ENCODE measurements around the gene USP50.
"Not testable (repeated sequence)": the region's sequence is repeated elsewhere in the genome, so short reads cannot be mapped to it uniquely, and the experiment has no call there.

USP50 gene

GRCh38 chr15:50501815-50502214 lies 44.7 kb downstream of the USP50 start:
- no peak for DNase-seq

GRCh38 chr15:50500352-50500751 lies 46.1 kb downstream of the USP50 start:
- no peak for DNase-seq

- DNase-seq, result no peak
Observed at GRCh38 chr15:50496692-50497091, 49.8 kb downstream of the USP50 start.

GRCh38 chr15:50494547-50494946 lies 51.9 kb downstream of the USP50 start:
- DNase-seq, result not testable (repeated sequence)

GRCh38 chr15:50493625-50494024 lies 52.8 kb downstream of the USP50 start:
- DNase-seq, result no peak

GRCh38 chr15:50487287-50487686 lies 59.2 kb downstream of the USP50 start:
- DNase-seq, result no peak

GRCh38 chr15:50485389-50485788 lies 61.1 kb downstream of the USP50 start:
- no peak for DNase-seq

GRCh38 chr15:50484781-50485180 lies 61.7 kb downstream of the USP50 start:
- DNase-seq, result no peak

GRCh38 chr15:50476143-50476542 lies 70.3 kb downstream of the USP50 start:
- DNase-seq, result no peak

GRCh38 chr15:50471072-50471471 lies 75.4 kb downstream of the USP50 start:
- DNase-seq, result no peak

GRCh38 chr15:50463423-50464358 lies 82.8 kb downstream of the USP50 start:
- DNase-seq, result no peak

GRCh38 chr15:50458348-50459112 lies 87.9 kb downstream of the USP50 start:
- DNase-seq, result no peak

- no peak for DNase-seq
Observed at GRCh38 chr15:50452927-50453326, 93.5 kb downstream of the USP50 start.

All from NCI-H1436 treated with DMSO at 0.1 percent for 48 hours (cell line).